Prostate gland (tissue), 2 donors: ENCODE results near the gene MGAT4C. TPM values are rescaled to one million over a fixed set of nuclear protein-coding genes. Genes with fewer than 3 reads are reported as not detected.

Experiments used
- DNase-seq: peaks from one replicate; pipeline ENCODE4 v3.0.0-alpha.2; 2019; ENCODE audit warnings: low spot score
- H3K27ac ChIP-seq, 2 donors: fragments of 200-600 bp; sonication (generic); 2 replicates each; pipeline ENCODE4 v1.5.1; 2017 to 2019
- H3K27me3 ChIP-seq: fragments of 200-600 bp; sonication (generic); replicated peaks from 2 replicates; pipeline ENCODE4 v1.5.1; 2019; ENCODE audit not compliant: insufficient read depth
- H3K36me3 ChIP-seq, 2 donors: fragments of 200-600 bp; sonication (generic); 1 replicate in 1 of 2; 2 replicates in 1 of 2; pipeline versions ENCODE4 v1.5.1 to v1.8.1; 2017 to 2019
- H3K4me1 ChIP-seq: fragments of 200-600 bp; sonication (generic); replicated peaks from 2 replicates; pipeline ENCODE4 v1.5.1; 2019
- H3K4me3 ChIP-seq, 2 donors: fragments of 200-600 bp; sonication (generic); 2 replicates each; pipeline ENCODE4 v1.5.1; 2017 to 2019
- H3K9me3 ChIP-seq: fragments of 200-600 bp; sonication (generic); 2 replicates; pipeline ENCODE4 v1.5.1; 2017
- POLR2A ChIP-seq: fragments of 450-650 bp; IDR thresholded peaks from one replicate; pipeline ENCODE4 v1.6.1; 2016; ENCODE audit warnings: antibody characterized with exemption, mild to moderate bottlenecking
- POLR2AphosphoS5 ChIP-seq: sonication (generic); formaldehyde crosslinking; IDR thresholded peaks from one replicate; pipeline ENCODE4 v1.6.1; 2017; ENCODE audit warnings: antibody characterized with exemption
- WGBS: methylation state at CpG from one replicate; pipeline ENCODE4 v1.1.5; 2018; 5-methylcytosine and 5-hydroxymethylcytosine counted together
- intact Hi-C: fragments of 100-400 bp; cut with DNase I; formaldehyde crosslinking; loops from one replicate; pipeline ENCODE4 v1.14.2; 2022
- total RNA-seq, 2 donors: library from RNA; depleted of rRNA; stranded (reverse); fragments of >200 nt; gene quantifications; one replicate each; pipeline ENCODE4 v1.1.0, GENCODE V29; 2016
- TF ChIP-seq, protein P1 (sequence below), 4 experiments: fragments of 200-600 bp in 2 of 4; fragments of 450-650 bp in 2 of 4; sonication (generic) in 2 of 4; IDR thresholded peaks; 1 replicate in 3 of 4; 2 replicates in 1 of 4; pipeline ENCODE4 v1.5.1; 2016 to 2019; ENCODE audit warnings: antibody characterized with exemption in 4 of 4, mild to moderate bottlenecking in 2 of 4, moderate library complexity in 2 of 4

The MGAT4C gene
- total RNA-seq, 2 donors from 2014 or later, result under 0.01 to 2.6 TPM

GRCh38 chr12:85993746-85994145 is 262.4 kb downstream of the MGAT4C start:
- H3K27me3 ChIP-seq, result no peaks in the 10 kb centered on the region
- no peaks in the 10 kb centered on the region for H3K9me3 ChIP-seq
- TF ChIP-seq POLR2AphosphoS5 (no peak), POLR2A (no peak)
- TF ChIP-seq, protein P1, sequence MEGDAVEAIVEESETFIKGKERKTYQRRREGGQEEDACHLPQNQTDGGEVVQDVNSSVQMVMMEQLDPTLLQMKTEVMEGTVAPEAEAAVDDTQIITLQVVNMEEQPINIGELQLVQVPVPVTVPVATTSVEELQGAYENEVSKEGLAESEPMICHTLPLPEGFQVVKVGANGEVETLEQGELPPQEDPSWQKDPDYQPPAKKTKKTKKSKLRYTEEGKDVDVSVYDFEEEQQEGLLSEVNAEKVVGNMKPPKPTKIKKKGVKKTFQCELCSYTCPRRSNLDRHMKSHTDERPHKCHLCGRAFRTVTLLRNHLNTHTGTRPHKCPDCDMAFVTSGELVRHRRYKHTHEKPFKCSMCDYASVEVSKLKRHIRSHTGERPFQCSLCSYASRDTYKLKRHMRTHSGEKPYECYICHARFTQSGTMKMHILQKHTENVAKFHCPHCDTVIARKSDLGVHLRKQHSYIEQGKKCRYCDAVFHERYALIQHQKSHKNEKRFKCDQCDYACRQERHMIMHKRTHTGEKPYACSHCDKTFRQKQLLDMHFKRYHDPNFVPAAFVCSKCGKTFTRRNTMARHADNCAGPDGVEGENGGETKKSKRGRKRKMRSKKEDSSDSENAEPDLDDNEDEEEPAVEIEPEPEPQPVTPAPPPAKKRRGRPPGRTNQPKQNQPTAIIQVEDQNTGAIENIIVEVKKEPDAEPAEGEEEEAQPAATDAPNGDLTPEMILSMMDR (IDR thresholded peaks at IDR 0.05), result no peak
- WGBS, result 84% methylated on average over 4 of the region's 4 CpGs
- no peaks in the 10 kb centered on the region for H3K4me1 ChIP-seq
- H3K36me3 ChIP-seq, result no peaks in the 10 kb centered on the region
- no peak overlapping the region for H3K27ac ChIP-seq
- intact Hi-C loops, result no loop called here
- DNase-seq, result no peak
- no peak overlapping the region for H3K4me3 ChIP-seq

DNA sequence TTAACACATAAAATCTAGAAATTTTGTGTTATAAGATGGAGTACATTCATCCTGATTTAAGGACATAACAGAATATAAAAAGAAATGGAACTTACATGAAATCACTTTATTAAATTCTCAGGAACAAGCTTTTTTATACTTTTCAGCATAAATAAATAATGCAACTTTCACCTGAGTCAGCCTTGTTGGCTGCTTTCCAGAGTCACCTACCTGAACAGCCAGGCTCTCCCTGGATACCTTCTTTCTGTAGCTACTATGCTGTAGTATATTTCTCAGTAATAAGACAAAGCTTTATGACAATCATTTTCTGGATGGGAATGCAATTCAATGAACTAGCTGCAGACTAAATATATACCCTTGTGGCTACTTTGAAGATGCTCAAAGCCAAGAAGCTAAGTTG is 270.2 kb downstream of the MGAT4C start:
- H3K27me3 ChIP-seq, result no peaks in the 10 kb centered on the region
- intact Hi-C loops, result no loop called here
- H3K9me3 ChIP-seq, result no peaks in the 10 kb centered on the region
- TF ChIP-seq POLR2A (no peak), POLR2AphosphoS5 (no peak)
- TF ChIP-seq, protein P1 (IDR thresholded peaks at IDR 0.05), result no peak
- no peak overlapping the region for H3K27ac ChIP-seq
- no peaks in the 10 kb centered on the region for H3K4me1 ChIP-seq
- no peak overlapping the region for H3K4me3 ChIP-seq
- H3K36me3 ChIP-seq, result no peaks in the 10 kb centered on the region
- no peak for DNase-seq

- DNase-seq, result no peak
- no peak for TF ChIP-seq POLR2A
- no peak for TF ChIP-seq POLR2AphosphoS5
- TF ChIP-seq, protein P1 (IDR thresholded peaks at IDR 0.05), result no peak
- Histone ChIP-seq H3K27me3 (no peaks in the 10 kb centered on the region), H3K4me1 (no peaks in the 10 kb centered on the region), H3K27ac (no peak overlapping the region), H3K36me3 (no peaks in the 10 kb centered on the region), H3K4me3 (no peak overlapping the region), H3K9me3 (no peaks in the 10 kb centered on the region)
- intact Hi-C loops, result no loop called here
- 86% methylated on average over 5 of the region's 5 CpGs for WGBS
Measured at GRCh38 chr12:85983601-85984000, 272.6 kb downstream of the MGAT4C start.

GRCh38 chr12:85979641-85980040 is 276.6 kb downstream of the MGAT4C start:
- Histone ChIP-seq H3K9me3 (no peaks in the 10 kb centered on the region), H3K27ac (no peak overlapping the region), H3K36me3 (no peaks in the 10 kb centered on the region), H3K4me1 (no peaks in the 10 kb centered on the region), H3K27me3 (no peaks in the 10 kb centered on the region), H3K4me3 (no peak overlapping the region)
- 76% methylated on average over 4 of the region's 4 CpGs for WGBS
- intact Hi-C loops, result no loop called here
- no peak for DNase-seq
- TF ChIP-seq POLR2A (no peak), POLR2AphosphoS5 (no peak)
- TF ChIP-seq, protein P1 (IDR thresholded peaks at IDR 0.05), result no peak

GRCh38 chr12:85975716-85976115 is 280.5 kb downstream of the MGAT4C start:
- Histone ChIP-seq H3K27me3 (no peaks in the 10 kb centered on the region), H3K4me3 (no peak overlapping the region), H3K9me3 (no peaks in the 10 kb centered on the region), H3K36me3 (no peaks in the 10 kb centered on the region), H3K4me1 (no peaks in the 10 kb centered on the region), H3K27ac (no peak overlapping the region)
- no peak for DNase-seq
- intact Hi-C loops, result no loop called here
- 77% methylated on average over 1 of the region's 1 CpG for WGBS
- no peak for TF ChIP-seq POLR2AphosphoS5
- no peak for TF ChIP-seq POLR2A
- TF ChIP-seq, protein P1 (IDR thresholded peaks at IDR 0.05), result no peak
